ENCODE measurements around the gene C11orf54. TPM values are rescaled to one million over a fixed set of nuclear protein-coding genes. Genes with fewer than 3 reads are reported as not detected.

Gene C11orf54
- total RNA-seq, 1 experiment from 2014 or later = 18.0 TPM

- H3K79me1 ChIP-seq (ENCODE audit: insufficient read depth, low read depth, low read length, poor library complexity, severe bottlenecking) = no peaks in the 10 kb centered on the region
- no peak for DNase-seq
- H2BK20ac ChIP-seq (ENCODE audit: low read depth, low read length, poor library complexity, severe bottlenecking) = no peak overlapping the region
- H3T11ph ChIP-seq (ENCODE audit: low read length) = no peak overlapping the region
- Mint-ChIP-seq H3K27ac (no peak overlapping the region; a peak in 1 of 7 replicates), H3K27me3 (ENCODE audit: low read depth) (no peaks in the 10 kb centered on the region; the same call in 1 of the 2 replicates), H3K9me3 (peaks cover 0 to 2% of the 10 kb centered on the region in 2 experiments; a peak in 2 of 5 replicates), H3K36me3 (ENCODE audit: insufficient read depth in 1 of 3, low read depth in 3 of 3) (peaks cover 4 to 23% (median 11%) of the 10 kb centered on the region in 3 experiments; a peak in 6 of 7 replicates), H3K4me1 (no peaks in the 10 kb centered on the region; a peak in 1 of 4 replicates), H3K4me3 (no peak overlapping the region)
- no peak overlapping the region for H3K9ac ChIP-seq (ENCODE audit: extremely low read depth, insufficient read length, low read length)
- TF ChIP-seq CTCF (conservative IDR thresholded peaks at IDR 0.05) = no peak
- no peak overlapping the region for H4K5ac ChIP-seq (ENCODE audit: insufficient read length, low read depth, low read length)
- no peaks in the 10 kb centered on the region for H3K27me3 ChIP-seq (ENCODE audit: insufficient read depth, low read length)
- WGBS (ENCODE audit: extremely low coverage, insufficient read length, low lambda C conversion rate) = no CpG with 5 or more reads among the region's 2 CpGs
- H2BK15ac ChIP-seq (ENCODE audit: low read depth, low read length) = no peak overlapping the region
- H3K56ac ChIP-seq (ENCODE audit: insufficient read length, low read depth, low read length) = no peak overlapping the region
- no peak overlapping the region for H3K27ac ChIP-seq (ENCODE audit: insufficient read length, low read depth, low read length)
- H2AFZ ChIP-seq (ENCODE audit: low read length) = no peak overlapping the region
- no peaks in the 10 kb centered on the region for H3K23me2 ChIP-seq (ENCODE audit: insufficient read length, low read depth, low read length, poor library complexity, severe bottlenecking)
- no peaks in the 10 kb centered on the region for H3K9me3 ChIP-seq (ENCODE audit: control insufficient read depth, low read depth, low read length)
- no peaks in the 10 kb centered on the region for H3K79me2 ChIP-seq (ENCODE audit: insufficient read depth, low read length)
- H4K91ac ChIP-seq (ENCODE audit: insufficient read length, low read depth, low read length) = no peak overlapping the region
- no peak overlapping the region for H3K14ac ChIP-seq (ENCODE audit: insufficient read depth, low read length)
- no peak overlapping the region for H3K4ac ChIP-seq (ENCODE audit: low read depth, low read length)
- no peaks in the 10 kb centered on the region for H3K4me1 ChIP-seq (ENCODE audit: insufficient read depth, low read length)
- no peak overlapping the region for H3K18ac ChIP-seq (ENCODE audit: insufficient read length, low read depth, low read length)
- H2BK5ac ChIP-seq (ENCODE audit: insufficient read length, low read length) = no peak overlapping the region
- no peak overlapping the region for H3K23ac ChIP-seq (ENCODE audit: insufficient read length, low read depth, low read length)
- H2BK12ac ChIP-seq (ENCODE audit: insufficient read length, low read depth, low read length) = no peak overlapping the region
- no peak overlapping the region for H2AK5ac ChIP-seq (ENCODE audit: insufficient read length, low read length)
- no peak overlapping the region for H4K8ac ChIP-seq (replicated peaks; ENCODE audit: insufficient read length, low read depth, low read length)
- no peak overlapping the region for H3K4me2 ChIP-seq (ENCODE audit: insufficient read depth, insufficient read length, low read length)
- no peaks in the 10 kb centered on the region for H4K20me1 ChIP-seq (ENCODE audit: control insufficient read depth, insufficient read depth, insufficient read length)
- no peak overlapping the region for H2BK120ac ChIP-seq (ENCODE audit: low read depth, low read length, poor library complexity, severe bottlenecking)
Measured at GRCh38 chr11:93765551-93765950, 24.1 kb downstream of the C11orf54 start.
